GM15510 (cell line): Measurements from ENCODE around the gene TTC9C.

Source experiments
- POLR2A ChIP-seq: IDR thresholded peaks from 3 replicates; pipeline ENCODE4 v1.6.1; 2011; ENCODE audit warnings: borderline replicate concordance; ENCODE audit not compliant: insufficient read length; ENCODE audit errors: extremely low read depth

TTC9C gene

DNA sequence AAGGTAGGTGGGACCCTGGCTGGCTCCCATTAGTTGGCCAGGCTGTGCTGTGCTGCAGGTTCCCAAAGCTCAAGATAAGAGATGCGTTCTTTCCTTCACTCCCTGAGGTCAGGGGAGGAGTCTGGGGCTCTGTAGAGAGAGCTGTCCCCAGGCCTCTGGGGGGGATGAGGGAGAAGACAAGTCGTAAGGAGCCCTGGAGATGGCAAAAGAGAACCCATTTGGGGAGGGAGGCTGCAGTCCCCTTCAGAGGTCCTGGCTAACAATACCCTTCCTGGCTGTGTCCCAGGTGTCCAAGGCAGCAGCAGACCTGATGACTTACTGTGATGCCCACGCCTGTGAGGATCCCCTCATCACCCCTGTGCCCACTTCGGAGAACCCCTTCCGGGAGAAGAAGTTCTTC, 19.9 kb upstream of the TTC9C start:
- no peak for TF ChIP-seq POLR2A

DNA sequence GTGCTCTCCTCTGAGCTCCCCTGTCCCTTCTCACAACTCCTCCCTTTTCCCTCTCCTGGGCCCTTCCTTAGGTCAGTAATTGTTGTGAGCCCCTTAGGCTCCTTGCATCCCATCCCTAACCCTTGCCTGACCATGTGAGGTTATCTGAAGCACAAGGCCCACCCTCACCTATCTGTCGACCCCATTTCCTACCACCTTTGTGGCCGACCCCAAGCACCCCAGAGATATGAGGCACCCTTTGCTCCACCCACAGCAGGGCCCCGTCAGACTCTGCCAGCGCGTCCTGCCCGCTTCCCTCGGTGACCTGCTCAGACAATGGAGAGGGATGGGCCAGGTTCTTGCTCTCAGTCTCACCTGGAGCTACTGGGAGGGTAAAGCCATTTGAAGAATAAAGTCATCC, 19.5 kb upstream of the TTC9C start:
- TF ChIP-seq POLR2A: no peak

DNA sequence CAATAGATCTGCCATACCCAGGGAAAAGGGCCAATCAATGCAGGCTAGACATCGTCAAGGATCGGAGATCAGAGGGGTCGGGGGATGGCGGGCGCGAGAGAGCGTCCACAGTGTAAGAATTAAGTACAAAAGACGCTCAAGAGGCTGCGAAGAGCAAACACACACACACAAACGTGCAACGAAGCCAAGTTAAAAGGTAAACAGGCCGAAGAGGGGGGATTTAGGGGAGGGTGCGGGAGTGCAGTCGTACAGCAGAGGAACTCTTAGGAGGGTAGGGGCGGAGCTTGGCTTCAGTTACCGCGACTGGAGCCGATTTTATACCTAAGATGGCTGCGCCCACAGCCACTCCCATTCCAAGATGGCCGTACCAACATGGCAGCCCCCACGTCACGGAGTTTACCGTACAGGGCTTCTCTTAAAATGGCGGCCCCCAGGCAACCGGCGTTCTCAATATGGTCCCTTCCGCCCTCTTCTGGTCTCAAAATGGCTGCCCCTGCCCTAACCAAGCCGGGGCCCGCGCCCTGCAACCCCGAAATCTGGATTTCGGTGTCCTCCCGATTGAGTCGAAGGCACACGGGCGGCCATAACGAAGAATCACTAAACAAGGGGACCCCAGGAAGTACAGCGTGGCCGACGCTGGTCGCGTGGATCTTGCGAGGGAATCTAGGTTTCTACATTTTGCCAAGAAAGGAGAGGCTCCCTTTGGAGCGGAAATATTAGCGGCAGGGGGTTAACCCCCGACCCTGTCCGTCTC, 18.9 kb upstream of the TTC9C start:
- TF ChIP-seq POLR2A: peak; percentile 67

DNA sequence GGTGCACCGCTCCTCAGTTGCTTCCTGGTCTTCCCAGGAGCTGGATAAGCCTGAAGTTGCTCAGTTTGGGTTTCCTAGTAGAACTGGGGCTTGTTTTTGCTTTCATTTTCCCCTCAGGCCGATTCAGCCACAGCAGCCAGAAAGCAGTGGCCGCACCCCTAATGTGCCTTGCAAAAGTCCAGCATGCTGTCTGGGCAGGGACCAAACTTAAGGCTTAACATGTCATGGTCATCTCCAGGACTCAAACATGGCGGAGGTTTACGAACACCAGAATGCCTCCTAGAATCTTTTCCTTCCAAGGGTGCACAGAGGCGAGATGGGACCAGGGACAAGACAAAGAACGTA, 18.3 kb upstream of the TTC9C start:
- TF ChIP-seq POLR2A: no peak

DNA sequence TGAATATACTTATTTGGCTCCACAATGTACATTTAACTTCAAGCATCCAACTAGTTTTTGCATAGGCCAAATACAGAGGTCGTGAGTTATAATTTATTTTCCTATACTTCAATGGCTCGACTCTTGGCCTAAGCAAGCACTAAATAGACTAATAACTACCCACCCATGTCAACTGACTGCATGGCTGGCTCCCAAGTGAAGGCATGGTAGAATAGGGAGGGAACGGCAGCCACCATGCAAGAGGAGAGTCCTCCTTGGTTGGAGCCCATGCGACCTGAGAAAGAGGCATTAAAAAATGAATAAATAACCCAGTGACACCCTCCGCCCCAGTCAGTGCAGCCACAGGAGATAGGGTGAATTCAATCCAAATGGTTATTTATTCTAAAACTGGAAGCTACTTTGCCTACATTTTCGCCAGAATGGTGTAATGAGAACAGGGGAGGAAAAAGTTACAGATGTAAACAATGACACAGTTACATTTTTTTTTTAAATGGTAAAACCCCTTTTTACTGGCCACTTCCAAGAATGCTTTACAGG, 15.9 kb upstream of the TTC9C start:
- no peak for TF ChIP-seq POLR2A

DNA sequence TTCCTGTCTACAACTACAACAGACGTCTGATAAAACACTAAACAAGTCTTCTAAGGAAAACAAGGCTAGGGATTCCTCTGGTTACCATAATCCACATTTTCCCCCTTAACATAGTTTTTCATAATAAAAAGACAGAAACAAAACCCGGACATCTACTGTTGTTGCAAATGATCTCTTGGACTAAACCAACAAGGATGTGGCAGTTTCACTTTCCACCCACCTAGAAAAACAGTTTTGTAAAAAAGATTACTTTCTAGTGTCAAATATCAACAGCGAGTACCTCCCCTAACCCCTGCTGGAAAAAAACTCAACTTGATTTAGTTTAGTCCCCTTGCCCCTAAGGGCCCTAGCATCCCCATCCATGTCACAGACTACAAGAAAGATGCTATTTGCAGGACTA, 15.4 kb upstream of the TTC9C start:
- TF ChIP-seq POLR2A: no peak

DNA sequence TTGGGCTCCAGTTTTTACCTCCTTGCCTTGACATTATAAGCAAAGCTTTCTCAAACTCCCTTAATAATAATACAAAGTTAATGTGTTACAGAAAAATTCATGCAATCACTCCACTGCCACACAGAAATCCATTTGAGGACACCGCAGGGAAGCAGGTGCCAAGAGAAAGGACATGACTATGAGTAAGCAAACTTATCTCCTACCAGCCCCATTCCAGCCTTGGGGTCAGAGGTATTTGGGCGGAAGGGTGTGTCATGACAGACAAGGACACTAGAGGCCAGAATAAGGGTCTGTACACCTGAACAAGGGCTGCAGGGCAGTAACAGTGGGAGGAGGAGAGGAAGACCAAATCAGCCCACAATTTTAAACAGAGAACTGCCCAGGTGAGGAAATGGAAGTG, 14.9 kb upstream of the TTC9C start:
- no peak for TF ChIP-seq POLR2A

DNA sequence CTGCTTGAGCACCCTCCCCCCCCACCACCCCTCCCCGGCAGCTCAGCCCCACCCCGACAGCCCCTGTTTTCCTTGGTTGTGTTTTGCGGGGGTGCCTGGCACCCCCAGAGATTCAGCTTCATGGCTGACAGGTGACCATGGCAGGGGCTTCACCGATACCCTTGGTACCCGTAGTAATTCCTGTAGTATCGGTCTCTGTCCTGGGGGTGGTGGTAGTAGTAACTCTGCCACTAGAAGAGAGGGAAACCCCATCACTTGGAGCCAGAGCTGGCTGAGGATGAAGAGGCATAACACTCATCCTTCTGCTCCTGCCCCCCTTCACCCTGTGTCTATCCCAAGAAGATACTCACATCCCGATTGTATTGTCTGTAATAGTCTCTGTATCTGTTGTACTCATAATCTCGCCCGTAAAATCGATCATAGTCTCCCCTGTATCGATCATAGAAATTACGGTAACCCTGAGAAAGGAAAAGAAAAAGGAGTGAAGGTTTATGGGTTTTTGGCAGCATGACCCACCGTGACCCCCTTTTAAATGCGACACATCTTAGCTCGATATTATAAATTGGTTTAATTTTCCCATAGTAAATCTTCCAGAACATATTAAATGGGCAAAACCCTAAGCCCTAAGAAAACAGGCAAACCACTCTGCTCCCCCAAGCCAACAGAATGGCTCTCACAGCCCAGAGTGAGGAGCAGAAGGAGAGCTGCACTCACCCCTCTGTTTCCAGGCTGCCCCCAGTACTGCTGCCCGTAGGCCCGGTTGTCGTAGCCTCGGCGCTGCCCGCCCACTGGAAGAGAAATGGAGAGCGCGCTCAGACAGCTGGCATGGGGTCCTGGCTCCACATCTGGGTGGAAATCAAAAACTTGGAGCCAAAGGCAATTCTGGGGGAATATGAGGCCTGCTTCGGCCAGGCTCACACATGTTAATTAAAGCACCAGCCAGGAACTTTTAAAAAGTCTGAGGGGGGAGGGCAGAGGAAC, 12.8 kb upstream of the TTC9C start:
- no peak for TF ChIP-seq POLR2A

DNA sequence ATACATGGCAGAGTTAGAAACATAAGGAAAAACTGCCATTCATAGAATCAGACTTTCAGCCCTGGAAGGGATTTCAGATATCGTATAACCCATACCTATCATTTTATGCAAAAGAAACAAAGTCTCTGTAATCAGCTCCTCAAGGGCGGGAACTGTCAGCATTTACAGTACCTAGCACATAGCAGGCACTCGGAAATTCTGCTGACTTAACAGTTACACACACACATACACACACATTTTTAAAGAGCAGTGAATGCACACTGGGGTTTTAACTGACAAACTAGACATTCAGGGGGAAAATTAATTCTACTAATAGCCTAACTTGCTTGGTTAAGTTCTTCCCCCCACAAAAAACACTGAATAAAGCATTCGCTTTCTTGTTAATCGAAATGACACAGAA, 12.1 kb upstream of the TTC9C start:
- no peak for TF ChIP-seq POLR2A

DNA sequence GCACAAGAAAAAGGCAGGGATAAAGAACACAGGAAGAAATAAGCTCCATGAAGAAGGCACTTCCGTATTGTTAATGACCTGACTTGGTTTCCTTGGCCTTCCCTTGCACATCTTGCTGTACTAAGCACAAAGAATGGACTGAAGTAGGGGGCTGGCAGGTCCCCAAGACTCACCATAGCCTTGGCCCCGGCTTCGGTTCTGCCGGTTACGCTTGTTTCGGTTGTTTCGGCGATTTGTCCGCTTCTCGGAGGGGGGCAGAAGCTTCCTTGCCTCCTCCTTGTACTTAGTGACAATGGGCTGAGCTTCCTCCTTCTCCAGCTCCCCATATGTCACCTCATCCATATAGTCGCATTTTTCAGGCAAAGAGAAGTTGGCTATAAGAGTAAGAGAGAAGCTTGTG, 11.5 kb upstream of the TTC9C start:
- no peak for TF ChIP-seq POLR2A

DNA sequence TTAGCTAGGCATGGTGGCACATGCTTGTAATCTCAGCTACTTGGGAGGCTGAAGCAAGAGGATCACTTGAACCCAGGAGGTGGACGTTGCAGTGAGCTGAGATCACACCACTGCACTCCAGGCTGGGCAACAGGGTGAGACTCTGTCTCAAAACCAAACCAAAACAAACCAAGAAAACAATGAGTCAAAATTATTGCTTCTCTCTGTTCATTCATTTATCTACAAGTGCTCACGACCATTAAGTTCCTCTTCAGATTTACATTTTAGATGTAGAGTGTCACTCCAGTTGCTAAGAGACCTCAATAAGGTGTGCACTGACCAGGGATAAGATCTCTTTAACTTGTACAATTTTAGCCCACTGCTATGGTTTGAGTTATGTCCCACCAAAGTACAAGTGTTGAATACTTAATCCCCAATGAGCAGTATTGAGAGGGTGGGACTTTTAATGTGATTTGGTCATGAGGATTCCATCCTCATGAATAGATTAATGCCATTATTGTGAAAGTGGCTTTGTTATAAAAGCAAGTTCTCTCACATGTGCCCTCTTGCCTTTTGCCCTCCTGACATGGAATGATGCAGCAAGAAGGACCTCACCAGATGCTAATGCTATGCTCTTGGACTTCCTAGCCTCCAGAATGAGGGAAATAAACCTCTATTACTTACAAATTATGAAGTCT, 8.8 kb upstream of the TTC9C start:
- TF ChIP-seq POLR2A: no peak

DNA sequence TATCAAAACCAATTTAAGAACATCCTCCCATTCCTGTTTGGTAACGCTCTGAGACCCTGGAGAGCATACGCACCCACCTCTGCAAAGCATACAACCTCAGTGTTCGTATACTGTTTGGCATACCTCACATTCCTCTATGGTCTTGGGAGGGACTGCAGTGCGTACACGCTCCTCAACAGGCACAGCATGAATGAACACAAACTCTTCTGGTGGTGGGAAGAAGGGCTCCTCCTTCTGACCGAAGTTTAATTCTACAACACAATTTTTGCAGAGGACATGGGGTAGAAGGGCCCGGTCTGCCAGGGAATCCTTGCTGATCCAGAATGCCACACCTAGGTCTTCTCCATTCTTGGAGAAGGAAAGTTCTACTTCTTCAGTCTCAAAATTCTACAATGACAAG, 6.3 kb upstream of the TTC9C start:
- no peak for TF ChIP-seq POLR2A

DNA sequence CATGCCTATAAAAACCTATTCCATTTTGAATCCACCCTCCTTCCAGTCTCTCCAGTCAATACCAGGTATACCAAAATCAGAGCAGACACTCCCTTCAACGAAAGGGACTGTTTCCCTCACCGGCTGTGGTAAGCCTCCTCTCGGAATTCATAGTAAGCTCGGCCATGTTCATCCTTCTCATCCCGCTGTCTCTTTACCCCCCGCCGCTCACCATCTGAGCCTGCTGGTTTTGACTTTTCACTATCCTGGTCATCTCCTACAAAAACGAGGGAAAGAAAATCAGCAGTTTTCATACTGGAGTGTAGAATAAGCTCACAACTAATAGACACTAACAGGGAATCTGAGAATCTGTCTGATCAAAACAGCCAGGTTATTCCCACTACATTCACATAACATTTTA, 4.1 kb upstream of the TTC9C start:
- no peak for TF ChIP-seq POLR2A

DNA sequence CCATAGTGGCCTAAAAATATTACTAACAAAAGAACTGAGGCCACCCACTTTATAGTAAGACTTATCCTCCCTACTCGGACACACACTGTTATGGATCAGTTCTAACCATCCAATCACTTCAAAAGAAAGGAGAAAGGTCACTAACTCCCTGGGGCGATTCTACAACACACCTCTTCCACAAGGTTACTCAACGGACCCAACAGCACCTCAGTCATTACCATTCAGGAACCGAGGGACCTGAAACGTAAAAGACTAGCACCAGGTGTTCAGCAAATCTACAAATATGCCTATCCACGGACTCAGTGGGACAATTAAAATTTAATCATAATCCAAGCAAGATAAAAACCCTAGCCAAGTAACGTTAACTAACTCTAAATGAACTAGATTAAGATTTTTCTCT, 2.6 kb upstream of the TTC9C start:
- TF ChIP-seq POLR2A: no peak

DNA sequence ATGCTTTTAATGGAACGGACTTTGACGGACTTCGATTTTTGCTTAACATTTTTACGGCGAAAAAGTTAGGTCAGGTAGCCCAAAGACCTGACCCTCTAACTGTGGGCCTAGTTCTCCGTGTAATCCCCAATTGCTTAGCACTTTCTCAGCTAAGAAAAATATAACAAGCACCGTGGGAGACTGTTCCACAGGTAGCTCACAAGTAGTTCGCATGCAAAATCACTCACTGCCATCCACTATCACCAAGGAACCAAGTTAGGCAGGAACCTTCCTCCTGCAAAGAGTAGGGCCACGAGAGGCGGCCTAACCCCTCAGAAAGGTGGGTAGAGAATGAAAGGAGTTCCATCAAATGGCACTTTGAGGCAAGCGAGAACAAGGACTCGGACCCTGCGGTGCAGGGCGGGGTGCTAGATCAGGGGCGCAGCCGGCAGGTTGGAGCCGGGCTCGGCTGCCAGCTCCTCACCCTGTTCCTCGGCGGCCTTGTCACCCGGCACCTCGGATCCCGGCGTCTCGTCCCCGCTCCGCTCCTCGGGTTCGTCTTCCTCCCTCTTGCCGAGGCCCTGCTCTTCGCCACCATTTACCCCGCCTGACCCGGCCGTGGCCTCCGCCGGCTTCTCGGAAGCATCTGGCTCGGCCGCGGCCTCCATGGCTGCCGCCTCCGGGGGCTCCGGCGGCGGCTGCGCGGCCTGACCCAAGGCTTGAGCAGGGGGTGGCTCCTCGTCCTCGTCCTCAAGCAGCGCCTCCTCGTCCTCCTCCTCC, 2.0 kb upstream of the TTC9C start:
- TF ChIP-seq POLR2A: no peak

DNA sequence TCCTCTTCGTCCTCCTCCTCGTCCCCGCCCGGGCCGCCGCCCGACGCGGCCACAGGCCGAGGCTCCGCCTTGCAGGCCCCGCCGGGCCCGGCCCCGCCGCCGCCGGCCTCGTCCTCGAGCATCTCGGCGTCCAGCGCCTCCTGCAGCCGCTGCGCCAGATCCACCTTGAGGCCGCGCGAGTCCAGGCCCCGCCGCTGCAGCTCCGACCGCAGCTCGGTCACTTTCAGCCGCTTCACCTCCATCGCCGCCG, 1.4 kb upstream of the TTC9C start:
- no peak for TF ChIP-seq POLR2A
